ENCODE data around the gene ZNF710. TPM values are rescaled to one million over a fixed set of nuclear protein-coding genes. Genes with fewer than 3 reads are reported as not detected.

Gene ZNF710
- total and polyA plus RNA-seq, 2 of the 13 experiments (the other 11 are each of a cell fraction or from before 2014, with no cell fraction given), result 4.7 to 20.6 TPM

GRCh38 chr15:90095521-90095959, 94.4 kb downstream of the ZNF710 start (continued):
- TF ChIP-seq RFX1 (IDR thresholded peaks at IDR 0.05) (no peak), MAFK (conservative IDR thresholded peaks at IDR 0.05 in 1 of 2, IDR thresholded peaks at IDR 0.05 in 1 of 2; ENCODE audit: low read length in 2 of 2) (peak; percentile 56 to 73), ATM (IDR thresholded peaks at IDR 0.05; ENCODE audit: borderline replicate concordance) (no peak), TGIF2 (CRISPR knock-in tag; IDR thresholded peaks at IDR 0.05) (no peak), SMC3 (IDR thresholded peaks at IDR 0.05; ENCODE audit: low read length) (no peak), U2AF1 (optimal IDR thresholded peaks at IDR 0.05; ENCODE audit: low read depth, low read length) (no peak), GATAD1 (CRISPR knock-in tag; IDR thresholded peaks at IDR 0.05) (no peak), UBTF (CRISPR knock-in tag; IDR thresholded peaks at IDR 0.05) (no peak), CREB3 (CRISPR knock-in tag; IDR thresholded peaks at IDR 0.05) (no peak), ZNF747 (CRISPR knock-in tag; IDR thresholded peaks at IDR 0.05; ENCODE audit: borderline replicate concordance) (no peak), TBX2 (CRISPR knock-in tag; IDR thresholded peaks at IDR 0.05; ENCODE audit: borderline replicate concordance) (peak; percentile 96), KLF9 (CRISPR knock-in tag; IDR thresholded peaks at IDR 0.05; ENCODE audit: low read depth) (no peak), ZNF382 (CRISPR knock-in tag; IDR thresholded peaks at IDR 0.05; ENCODE audit: borderline replicate concordance) (no peak), NCOR1 (IDR thresholded peaks at IDR 0.05; ENCODE audit: borderline replicate concordance, low read length) (peak; percentile 63; the same call in 1 of the 2 replicates), KLF16 (CRISPR knock-in tag; IDR thresholded peaks at IDR 0.05) (peak in 1 of 2 experiments; percentile 43; a peak in 1 of 4 replicates)
- TF ChIP-seq, protein P1, sequence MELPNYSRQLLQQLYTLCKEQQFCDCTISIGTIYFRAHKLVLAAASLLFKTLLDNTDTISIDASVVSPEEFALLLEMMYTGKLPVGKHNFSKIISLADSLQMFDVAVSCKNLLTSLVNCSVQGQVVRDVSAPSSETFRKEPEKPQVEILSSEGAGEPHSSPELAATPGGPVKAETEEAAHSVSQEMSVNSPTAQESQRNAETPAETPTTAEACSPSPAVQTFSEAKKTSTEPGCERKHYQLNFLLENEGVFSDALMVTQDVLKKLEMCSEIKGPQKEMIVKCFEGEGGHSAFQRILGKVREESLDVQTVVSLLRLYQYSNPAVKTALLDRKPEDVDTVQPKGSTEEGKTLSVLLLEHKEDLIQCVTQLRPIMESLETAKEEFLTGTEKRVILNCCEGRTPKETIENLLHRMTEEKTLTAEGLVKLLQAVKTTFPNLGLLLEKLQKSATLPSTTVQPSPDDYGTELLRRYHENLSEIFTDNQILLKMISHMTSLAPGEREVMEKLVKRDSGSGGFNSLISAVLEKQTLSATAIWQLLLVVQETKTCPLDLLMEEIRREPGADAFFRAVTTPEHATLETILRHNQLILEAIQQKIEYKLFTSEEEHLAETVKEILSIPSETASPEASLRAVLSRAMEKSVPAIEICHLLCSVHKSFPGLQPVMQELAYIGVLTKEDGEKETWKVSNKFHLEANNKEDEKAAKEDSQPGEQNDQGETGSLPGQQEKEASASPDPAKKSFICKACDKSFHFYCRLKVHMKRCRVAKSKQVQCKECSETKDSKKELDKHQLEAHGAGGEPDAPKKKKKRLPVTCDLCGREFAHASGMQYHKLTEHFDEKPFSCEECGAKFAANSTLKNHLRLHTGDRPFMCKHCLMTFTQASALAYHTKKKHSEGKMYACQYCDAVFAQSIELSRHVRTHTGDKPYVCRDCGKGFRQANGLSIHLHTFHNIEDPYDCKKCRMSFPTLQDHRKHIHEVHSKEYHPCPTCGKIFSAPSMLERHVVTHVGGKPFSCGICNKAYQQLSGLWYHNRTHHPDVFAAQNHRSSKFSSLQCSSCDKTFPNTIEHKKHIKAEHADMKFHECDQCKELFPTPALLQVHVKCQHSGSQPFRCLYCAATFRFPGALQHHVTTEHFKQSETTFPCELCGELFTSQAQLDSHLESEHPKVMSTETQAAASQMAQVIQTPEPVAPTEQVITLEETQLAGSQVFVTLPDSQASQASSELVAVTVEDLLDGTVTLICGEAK (IDR thresholded peaks at IDR 0.05), result no peak
- TF ChIP-seq, protein P1 (CRISPR knock-in tag; IDR thresholded peaks at IDR 0.05), result no peak
- TF ChIP-seq, protein P2, sequence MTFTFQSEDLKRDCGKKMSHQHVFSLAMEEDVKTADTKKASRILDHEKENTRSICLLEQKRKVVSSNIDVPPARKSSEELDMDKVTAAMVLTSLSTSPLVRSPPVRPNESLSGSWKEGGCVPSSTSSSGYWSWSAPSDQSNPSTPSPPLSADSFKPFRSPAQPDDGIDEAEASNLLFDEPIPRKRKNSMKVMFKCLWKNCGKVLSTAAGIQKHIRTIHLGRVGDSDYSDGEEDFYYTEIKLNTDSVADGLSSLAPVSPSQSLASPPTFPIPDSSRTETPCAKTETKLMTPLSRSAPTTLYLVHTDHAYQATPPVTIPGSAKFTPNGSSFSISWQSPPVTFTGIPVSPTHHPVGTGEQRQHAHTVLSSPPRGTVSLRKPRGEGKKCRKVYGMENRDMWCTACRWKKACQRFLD (CRISPR knock-in tag; IDR thresholded peaks at IDR 0.05; ENCODE audit: borderline replicate concordance), result no peak

All from HepG2 (cell line).